Kidney (tissue), 14 donors: ENCODE data around the gene LSAMP. TPM values are rescaled to one million over a fixed set of nuclear protein-coding genes. Genes with fewer than 3 reads are reported as not detected.

Source experiments
- DNase-seq, 5 donors: peaks; one replicate each; pipeline ENCODE4 v3.0.0-alpha.2; 2013 to 2020
- FAIRE-seq: peaks from 2 replicates; lab custom pipeline; 2012; peaks lifted over from hg19 to GRCh38; lab: Jason Lieb, UNC
- H3K27ac ChIP-seq, 2 donors: one replicate each; pipeline ENCODE4 v1.7.0; 2013; ENCODE audit warnings: low read depth in 2 of 2, low read length in 2 of 2, inconsistent platforms in 1 of 2
- H3K27me3 ChIP-seq: one replicate; pipeline ENCODE4 v1.7.1; 2013; ENCODE audit warnings: low read length, inconsistent platforms; ENCODE audit not compliant: control insufficient read depth, insufficient read depth
- H3K36me3 ChIP-seq, 3 donors: one replicate each; pipeline versions ENCODE4 v1.7.0 to v1.7.1; 2013; ENCODE audit warnings: low read length in 3 of 3, control low read depth in 1 of 3, inconsistent platforms in 1 of 3; ENCODE audit not compliant: insufficient read depth in 3 of 3, control insufficient read depth in 2 of 3
- H3K4me1 ChIP-seq, 3 donors: one replicate each; pipeline versions ENCODE4 v1.7.0 to v1.7.1; 2013; ENCODE audit warnings: low read length in 3 of 3, inconsistent platforms in 1 of 3, low read depth in 1 of 3; ENCODE audit not compliant: control insufficient read depth in 2 of 3, insufficient read depth in 2 of 3
- H3K4me3 ChIP-seq, 3 donors: one replicate each; pipeline versions ENCODE4 v1.7.0 to v1.8.1; 2013; ENCODE audit warnings: low read length in 3 of 3, control low read depth in 1 of 3, inconsistent platforms in 1 of 3
- H3K9ac ChIP-seq, 3 donors: one replicate each; pipeline versions ENCODE4 v1.7.0 to v1.7.1; 2013; ENCODE audit warnings: low read length in 3 of 3, control low read depth in 1 of 3, inconsistent platforms in 1 of 3
- H3K9me3 ChIP-seq, 3 donors: one replicate each; pipeline versions ENCODE4 v1.7.0 to v1.7.1; 2013; ENCODE audit warnings: low read length in 3 of 3, control low read depth in 1 of 3, inconsistent platforms in 1 of 3; ENCODE audit not compliant: control insufficient read depth in 2 of 3, insufficient read depth in 1 of 3
- intact Hi-C: fragments of 100-400 bp; cut with DNase I; formaldehyde crosslinking; loops from one replicate; pipeline ENCODE4 v1.11.1; 2022
- polyA plus RNA-seq: library from polyadenylated mRNA; stranded (reverse); fragments of 350-450 nt; fragmentation: Illumina TruSeq; extraction: RNeasy Lipid Tissue Mini Kit (QIAGEN cat#74804); gene quantifications from one replicate; pipeline ENCODE4 v1.2.3, GENCODE V29; 2014; ENCODE audit warnings: low read depth, low replicate concordance; ENCODE audit not compliant: insufficient read depth
- total RNA-seq: library from RNA; stranded (reverse); fragmentation: NEBNext Ultra II Directional; extraction: Animal tissue kit (Norgen Biotek cat#: 25700); gene quantifications from one replicate; pipeline ENCODE4 v1.2.1, GENCODE V29; 2021
- TF ChIP-seq, protein P1 (sequence below): IDR thresholded peaks from 3 replicates; pipeline ENCODE4 v1.5.1; 2012; ENCODE audit warnings: mild to moderate bottlenecking, moderate library complexity, borderline replicate concordance; ENCODE audit not compliant: insufficient read depth; ENCODE audit errors: extremely low read depth
- donor health status: control.
- donor health status: control.
- donor health status: control.
- donor health status: control.
- donor health status: control.
- donor health status: DM: yes; HTN: yes; CAD: no.
- donor health status: Normal renal cell carcinoma (clear cell type).

Gene LSAMP
- total and polyA plus RNA-seq, 2 donors from 2014 or later, result 1.4 to 3.5 TPM

DNA sequence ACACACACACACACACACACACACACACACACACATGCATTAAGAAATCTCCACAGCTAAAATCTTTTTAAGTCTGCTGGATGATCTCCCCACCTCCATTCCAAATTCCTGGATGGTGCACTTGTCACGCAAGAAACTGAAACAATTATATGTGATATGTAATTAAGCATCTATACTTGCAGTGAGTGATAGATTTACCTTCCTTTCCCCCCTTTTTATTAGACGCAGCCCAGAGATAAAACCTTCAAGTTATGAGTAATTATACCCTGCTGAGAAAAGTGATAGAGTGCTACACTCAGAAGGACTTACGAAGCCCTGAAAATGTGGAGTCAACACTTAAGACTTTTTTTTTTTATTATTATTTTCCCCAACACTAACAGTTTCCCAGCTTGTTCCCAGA is 255.2 kb downstream of the LSAMP start:
- no peaks in the 10 kb centered on the region for H3K9me3 ChIP-seq
- H3K9ac ChIP-seq, result no peak overlapping the region
- no peak overlapping the region for H3K27ac ChIP-seq
- intact Hi-C loops, result no loop called here
- no peak for DNase-seq
- no peaks in the 10 kb centered on the region for H3K4me1 ChIP-seq
- H3K36me3 ChIP-seq, result no peaks in the 10 kb centered on the region
- H3K27me3 ChIP-seq, result no peaks in the 10 kb centered on the region
- H3K4me3 ChIP-seq, result no peak overlapping the region
- no peak for FAIRE-seq
- TF ChIP-seq, protein P1, sequence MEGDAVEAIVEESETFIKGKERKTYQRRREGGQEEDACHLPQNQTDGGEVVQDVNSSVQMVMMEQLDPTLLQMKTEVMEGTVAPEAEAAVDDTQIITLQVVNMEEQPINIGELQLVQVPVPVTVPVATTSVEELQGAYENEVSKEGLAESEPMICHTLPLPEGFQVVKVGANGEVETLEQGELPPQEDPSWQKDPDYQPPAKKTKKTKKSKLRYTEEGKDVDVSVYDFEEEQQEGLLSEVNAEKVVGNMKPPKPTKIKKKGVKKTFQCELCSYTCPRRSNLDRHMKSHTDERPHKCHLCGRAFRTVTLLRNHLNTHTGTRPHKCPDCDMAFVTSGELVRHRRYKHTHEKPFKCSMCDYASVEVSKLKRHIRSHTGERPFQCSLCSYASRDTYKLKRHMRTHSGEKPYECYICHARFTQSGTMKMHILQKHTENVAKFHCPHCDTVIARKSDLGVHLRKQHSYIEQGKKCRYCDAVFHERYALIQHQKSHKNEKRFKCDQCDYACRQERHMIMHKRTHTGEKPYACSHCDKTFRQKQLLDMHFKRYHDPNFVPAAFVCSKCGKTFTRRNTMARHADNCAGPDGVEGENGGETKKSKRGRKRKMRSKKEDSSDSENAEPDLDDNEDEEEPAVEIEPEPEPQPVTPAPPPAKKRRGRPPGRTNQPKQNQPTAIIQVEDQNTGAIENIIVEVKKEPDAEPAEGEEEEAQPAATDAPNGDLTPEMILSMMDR, result no peak

DNA sequence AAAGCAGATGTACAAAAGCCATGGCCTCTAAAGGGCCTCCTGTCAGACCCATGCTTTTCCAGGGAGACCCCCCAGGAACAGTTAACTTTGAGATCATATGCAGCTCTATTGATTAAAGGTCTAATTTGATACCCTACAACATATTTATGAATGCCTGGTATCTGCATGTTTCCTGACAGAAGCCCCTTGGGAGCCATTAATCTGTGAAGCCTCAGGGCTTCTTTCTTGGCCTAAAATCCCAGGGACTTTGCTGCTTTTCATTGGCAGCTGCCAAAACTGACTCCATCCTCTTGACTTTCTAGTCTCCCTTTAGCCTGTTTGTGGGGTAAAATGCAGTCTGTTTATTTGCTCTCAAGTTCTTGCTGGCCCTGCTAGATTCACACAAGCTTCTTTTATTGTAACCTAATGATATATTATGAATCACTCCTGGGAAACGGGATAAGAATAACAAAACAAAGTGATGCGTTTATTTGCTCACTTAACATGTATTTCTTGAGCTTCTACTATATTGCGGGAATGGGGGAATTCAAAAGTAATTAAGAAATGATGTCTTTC is 257.0 kb downstream of the LSAMP start:
- no peaks in the 10 kb centered on the region for H3K27me3 ChIP-seq
- intact Hi-C loops, result no loop called here
- no peak overlapping the region for H3K9ac ChIP-seq
- FAIRE-seq (no peak), DNase-seq (no peak)
- no peak overlapping the region for H3K4me3 ChIP-seq
- no peaks in the 10 kb centered on the region for H3K36me3 ChIP-seq
- H3K9me3 ChIP-seq, result no peaks in the 10 kb centered on the region
- no peak overlapping the region for H3K27ac ChIP-seq
- H3K4me1 ChIP-seq, result no peaks in the 10 kb centered on the region
- TF ChIP-seq, protein P1, result no peak

DNA sequence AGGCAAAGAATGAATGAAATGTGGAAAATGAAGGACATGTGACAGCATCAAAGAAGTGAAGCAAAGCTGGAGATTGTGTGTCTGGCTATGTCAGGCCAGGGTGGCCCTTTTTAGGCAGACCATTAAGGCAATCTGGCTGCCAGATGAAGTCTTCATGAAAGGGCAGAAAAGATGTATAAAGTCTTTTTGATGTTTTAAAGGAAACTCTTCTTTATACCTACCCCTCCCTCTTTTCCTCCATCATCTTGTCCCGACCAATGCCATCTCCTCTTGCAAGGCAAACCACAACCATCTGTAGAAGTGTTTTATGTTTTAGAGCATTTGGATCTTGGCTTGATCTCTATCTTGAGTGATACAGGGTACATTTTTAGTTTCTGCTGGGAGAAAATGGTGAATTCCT is 259.2 kb downstream of the LSAMP start:
- no peak overlapping the region for H3K27ac ChIP-seq

More for the DNA sequence above, 259.2 kb downstream of the LSAMP start:
- Histone ChIP-seq H3K36me3 (no peaks in the 10 kb centered on the region), H3K9ac (no peak overlapping the region), H3K4me3 (no peak overlapping the region), H3K27me3 (no peaks in the 10 kb centered on the region), H3K4me1 (no peaks in the 10 kb centered on the region), H3K9me3 (no peaks in the 10 kb centered on the region)
- TF ChIP-seq, protein P1, result no peak
- DNase-seq (no peak), FAIRE-seq (no peak)
- intact Hi-C loops, result no loop called here
